NCI-H2171 treated with DMSO at 0.1 percent for 48 hours (cell line): ENCODE data around the gene AXIN1.
"Not testable (repeated sequence)": the region's sequence is repeated elsewhere in the genome, so short reads cannot be mapped to it uniquely, and the experiment has no call there.

Source experiments
- DNase-seq: peaks from one replicate; lab custom pipeline; 2025; lab: John Stamatoyannopoulos, UW

AXIN1 gene

DNA sequence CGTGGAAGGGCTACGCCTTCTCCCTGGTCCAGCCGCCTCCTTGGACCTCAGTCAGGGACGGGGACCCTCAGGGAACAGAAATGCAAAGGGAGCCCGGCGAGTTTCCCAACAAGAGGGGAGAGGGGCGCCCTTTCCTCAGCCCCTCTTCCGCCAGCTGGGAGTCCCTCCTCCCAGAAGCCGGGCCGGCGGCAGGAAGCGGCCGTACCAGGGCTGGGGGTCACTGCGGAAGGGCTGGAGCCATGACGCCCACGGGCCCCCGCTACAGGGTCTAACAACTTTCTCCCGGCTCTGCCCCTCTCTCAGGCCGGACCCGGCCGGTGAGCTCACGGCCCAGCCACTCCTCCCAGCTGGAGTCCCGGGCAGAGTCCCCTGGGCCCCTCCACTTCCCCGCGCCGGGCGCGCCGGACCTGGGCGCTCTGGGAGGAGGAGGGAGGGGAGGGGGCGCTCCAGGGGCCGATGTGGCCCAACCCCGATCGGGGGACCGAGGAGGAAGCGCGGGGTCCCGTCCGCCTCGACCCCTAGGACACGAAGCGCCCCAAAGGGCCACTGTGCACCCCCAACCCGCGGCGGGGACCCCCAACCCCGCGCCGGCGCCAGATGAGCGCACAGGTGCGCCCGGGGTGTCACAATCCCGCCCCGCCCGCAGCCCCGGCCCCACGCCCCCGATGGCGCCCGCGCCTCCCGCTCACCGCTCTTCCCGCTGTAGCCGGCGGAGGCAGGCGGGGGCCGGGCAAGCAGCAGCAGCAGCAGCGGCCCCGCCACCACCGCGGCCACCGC, 28.7 kb upstream of the AXIN1 start:
- DNase-seq: no peak

DNA sequence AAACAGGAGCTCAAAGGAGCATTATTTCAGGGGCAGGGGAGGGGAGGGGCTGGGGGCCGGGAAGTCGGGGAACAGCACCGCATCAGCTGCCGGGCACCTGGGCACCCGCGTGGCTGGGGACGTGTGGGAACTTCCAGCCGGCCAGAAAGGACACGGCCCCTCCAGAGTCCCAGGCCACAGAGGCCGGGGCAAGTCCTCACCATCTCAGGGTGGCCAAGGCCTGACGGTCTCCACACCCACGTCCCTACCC, 28.2 kb upstream of the AXIN1 start:
- no peak for DNase-seq

DNA sequence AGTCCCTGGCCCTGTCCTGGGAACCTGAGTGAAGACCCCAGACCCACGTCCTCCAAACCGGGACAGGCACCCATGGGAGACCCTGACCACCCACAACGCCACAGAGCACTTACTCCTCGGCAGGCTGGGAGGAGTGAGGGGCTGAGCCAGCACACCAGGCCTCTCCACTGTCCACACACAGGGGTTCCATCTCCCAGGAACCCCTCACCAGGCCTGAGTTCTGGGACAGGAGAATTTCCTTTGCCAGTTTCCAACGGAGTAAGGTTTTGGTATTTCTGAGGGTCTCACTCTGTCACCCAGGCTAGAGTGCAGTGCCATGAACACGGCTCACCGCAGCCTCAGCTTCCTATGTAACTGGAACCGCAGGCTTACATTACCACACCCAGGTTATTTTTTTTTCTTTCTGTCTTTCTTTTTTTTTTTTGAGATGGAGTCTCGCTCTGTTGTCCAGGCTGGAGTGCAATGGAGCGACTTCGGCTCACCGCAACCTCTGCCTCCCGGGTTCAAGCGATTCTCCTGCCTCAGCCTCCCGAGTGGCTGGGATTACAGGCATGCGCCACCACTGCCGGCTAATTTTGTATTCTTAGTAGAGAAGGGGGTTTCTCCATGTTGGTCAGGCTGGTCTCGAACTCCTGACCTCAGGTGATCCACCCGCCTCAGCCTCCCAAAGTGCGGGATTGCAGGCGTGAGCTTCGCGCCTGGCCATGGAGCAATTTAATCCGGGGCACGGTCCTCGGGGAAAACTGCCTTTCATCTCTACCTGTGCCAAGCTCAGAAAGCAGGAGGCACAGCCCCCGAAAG, 27.6 kb upstream of the AXIN1 start:
- no peak for DNase-seq

DNA sequence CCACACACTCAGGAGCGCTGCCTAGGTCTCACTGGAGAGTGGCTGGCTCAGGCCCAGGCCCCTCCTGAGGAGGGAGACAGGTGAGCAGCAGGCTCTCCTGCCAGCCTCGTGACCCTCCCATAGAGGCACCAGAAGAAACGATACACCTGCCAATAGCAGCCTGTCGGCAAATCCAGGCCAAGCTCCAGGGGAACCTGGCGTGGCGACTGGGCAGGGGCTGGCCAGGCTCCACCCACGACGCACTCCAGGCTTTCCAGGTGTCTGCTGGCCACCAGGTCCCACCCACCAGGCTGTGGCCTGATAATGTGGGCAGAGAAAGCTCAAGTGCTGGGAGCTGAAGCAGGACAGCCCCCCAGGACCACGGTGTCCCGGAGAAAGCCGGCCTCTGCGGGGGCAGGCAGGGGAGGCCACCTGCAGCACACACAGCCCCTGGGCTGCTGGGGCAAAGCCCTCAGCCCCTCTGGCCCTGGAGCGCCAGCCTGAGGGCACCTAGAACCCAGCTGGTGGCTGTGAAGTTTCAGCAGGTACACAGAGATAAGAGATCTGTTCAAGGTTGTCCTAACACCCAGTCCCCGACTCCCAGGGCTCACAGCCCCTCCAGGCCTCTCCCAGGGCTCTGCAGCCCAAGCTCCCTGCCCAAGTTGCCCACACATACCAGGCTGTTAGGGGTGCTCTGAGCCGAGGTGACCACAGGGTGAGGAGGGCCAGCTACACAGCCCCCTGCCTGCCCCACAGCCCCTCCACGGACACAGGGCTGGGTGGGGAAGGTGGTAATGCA, 26.8 kb upstream of the AXIN1 start:
- DNase-seq: peak; percentile 81

DNA sequence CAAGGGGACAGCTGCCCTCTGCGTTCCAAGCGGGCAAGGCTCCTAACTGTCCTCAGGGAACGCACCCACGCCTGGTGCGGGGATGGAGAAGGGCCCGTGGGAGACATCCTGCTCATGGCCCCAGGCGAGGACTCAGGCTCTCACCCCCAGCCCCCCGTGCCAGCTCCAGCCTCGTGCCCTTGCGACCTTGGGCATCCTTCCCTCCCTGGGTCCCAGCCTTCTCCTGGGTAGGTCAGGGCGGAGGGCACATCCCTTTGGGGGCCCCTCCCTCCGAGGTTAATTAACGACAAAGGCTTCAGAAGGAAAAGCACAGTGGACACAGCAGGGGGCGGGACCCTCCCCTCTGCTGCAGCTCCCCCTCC, 26.3 kb upstream of the AXIN1 start:
- no peak for DNase-seq

DNA sequence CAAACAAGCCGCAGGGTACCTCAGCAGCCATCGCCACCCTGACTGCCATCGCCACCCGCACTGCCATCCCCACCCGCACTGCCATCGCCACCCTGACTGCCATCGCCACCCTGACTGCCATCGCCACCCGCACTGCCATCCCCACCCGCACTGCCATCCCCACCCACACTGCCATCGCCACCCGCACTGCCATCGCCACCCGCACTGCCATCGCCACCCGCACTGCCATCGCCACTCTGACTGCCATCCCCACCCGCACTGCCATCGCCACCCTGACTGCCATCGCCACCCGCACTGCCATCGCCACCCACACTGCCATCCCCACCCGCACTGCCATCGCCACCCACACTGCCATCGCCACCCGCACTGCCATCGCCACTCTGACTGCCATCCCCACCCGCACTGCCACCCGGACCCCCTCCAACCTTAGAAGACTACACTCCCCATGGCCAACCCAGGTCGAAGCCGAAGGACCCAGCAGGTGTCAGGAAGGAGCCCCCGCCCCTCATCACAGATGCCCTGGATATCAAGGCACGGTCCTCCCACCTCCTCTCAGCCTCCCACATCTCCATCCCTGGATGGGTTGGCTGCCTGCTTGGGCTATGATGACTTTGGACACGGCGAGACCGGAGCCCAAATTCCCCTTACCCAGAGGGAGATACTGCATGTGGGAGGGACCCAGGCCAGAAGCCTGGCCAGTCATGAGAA, 25.7 kb upstream of the AXIN1 start:
- DNase-seq: not testable (repeated sequence)

DNA sequence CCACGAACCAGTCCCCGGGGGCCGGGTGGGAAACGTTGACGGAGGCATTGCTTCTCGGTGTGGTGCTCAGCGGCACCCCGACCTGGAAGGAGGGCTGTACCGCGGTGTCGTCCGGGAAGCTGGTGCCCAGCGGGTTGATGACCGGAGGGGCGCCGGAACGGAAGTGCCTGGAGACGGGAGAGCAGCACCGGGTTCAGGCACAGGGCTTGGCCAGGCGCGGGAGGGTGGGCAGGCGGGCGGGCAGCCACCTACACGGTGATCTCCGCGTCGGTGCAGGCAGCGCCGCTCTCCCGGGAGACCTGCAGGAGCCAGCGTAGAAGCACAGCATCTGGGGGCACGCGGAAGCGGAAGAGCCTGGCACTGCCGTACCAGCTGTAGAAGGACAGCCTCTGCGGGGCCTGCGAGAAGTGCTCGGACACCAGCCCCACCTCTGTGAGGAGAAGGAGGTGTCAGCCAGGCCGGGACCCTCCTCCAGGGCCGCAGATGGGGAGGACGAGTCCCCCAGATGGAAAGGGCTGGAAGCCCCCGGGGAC, 25.0 kb upstream of the AXIN1 start:
- no peak for DNase-seq

DNA sequence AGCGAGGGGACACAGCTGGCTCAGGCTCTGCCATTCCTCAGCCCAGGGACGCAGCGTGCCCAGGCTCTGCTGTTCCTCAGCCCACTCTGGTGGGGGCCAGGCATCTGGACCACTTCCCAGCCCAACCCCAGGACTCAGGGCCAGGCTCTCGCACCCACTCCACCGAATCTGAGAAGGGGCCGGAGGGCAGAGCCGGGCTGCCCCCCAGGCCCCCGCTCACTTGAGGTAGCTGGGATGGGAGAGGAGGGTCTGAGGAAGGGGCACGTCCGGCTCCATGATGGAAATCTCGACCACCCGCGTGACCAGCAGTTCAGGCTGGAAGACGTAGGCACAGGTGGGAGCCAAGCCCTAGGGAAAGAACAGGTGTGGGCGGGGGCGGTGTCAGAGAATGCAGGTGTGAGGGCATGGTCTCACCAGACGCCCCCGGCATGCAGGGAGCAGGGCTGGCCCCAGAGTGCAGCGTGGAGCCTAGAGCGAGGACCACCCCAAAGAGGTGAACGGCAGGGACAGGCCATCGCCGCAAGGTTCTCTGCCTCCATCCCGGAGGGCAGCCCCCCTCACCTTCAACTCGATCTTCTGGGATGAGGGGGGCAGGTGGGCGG, 24.4 kb upstream of the AXIN1 start:
- DNase-seq: no peak

DNA sequence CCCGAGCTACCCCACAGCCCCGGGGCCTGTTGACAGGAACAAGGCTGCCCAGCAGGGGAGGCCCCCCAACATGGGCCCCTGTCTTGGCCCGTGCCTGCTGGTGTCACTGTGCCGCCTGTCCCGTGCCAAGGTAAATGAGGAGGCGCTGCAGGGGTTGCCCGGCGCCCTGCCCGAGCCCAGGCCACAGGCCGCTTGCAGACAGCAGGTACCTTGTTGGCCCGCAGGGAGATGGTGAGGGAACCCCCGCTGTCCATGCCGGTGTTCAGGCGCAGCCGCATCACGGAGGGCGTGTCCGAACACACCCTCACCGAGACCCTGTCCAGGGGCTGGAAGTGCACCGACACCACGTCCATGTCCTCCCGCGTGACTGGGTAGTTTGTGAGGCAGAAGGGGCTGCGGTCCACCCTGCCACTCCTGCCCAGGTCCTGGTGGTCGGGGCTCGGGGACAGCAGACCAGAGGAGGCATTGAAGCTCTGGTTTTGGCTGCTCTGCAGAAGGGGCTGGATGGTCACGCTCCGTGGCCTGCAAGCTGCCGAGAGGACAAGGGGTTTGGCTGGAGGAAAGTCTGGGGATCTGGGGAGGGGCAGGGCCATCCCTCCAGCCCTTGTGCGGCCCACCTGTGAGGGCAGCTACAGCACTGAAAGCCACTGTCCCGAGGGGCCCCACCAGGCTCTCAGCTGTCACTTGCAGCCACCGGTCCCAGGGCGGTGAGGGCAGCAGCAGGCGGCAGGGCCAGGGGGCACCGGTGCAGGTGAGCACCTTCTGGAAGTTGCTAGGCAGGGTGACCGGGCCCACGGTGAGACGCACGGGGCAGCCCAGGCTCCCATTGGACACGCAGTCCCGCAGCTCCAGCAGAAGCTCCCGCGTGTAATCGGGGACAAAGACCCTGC, 23.6 kb upstream of the AXIN1 start:
- DNase-seq: no peak

DNA sequence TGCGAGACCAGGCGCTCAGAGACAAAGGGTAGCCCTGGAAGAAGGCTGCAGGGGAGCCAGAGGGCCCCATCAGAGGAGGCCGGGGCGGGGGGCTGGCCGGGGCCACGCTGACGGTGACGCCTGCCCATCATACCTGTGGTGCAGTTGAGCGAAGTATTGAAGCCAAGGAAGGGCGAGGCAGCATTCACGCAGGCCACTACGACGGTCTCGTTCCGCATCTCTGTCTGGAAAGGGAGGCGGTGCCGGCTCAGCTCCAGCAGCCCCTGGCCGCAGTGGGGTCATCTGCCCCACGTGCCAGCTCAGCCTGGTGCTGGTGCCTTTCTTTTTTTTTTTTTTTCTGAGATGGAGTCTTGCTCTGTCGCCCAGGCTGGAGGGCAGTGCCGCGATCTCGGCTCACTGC, 22.7 kb upstream of the AXIN1 start:
- no peak for DNase-seq

DNA sequence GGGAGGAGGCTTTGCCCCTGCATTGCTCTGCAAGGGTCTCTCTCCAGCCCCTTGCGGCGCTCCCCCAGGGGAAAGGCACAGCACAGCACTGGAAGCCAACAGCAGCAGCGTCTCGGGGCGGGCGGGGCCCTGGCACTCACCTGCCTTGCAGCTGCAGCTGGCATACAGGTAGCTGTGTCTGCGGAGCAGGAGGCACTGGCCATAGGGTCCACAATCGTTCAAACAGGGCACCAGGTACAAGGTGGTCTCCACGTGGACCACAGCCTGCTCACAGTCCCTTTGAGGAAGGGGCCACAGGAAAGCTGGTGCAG, 22.0 kb upstream of the AXIN1 start:
- no peak for DNase-seq

DNA sequence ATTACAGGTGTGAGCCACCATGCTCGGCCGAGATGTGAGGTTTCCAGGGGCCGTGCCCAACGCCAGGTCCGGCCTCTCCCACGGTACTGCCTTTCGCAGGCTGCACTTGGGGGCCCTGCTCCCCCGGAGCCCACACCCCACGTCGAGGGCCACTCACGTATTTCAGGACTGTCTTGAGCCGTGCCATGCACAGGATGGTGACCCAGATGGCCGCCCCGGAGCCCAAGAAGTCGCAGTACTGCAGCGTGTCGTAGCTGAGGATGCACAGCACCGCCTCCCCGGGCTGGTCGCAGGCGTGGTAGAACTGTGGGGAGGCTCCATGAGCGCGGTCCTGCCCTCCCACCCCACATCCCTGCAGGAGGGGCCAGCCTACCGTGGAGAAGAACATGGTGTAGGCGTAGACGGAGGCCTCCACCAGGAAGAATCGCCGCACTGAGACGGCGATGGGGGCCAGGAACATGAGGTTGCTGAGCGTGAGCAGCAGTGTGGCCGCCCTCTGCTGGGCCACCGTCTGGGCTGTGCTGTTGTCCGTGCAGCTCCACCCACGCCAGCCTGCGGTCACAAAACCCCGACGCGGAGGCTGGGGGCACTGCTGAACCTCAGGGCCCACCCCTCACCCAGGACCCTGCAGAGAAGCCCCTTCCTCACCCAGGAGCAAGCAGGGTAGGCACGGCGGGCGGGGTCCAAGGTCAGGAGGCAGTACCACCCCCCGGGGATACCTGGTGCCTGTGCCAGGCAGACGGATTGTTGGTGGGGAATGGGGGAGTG, 21.5 kb upstream of the AXIN1 start:
- no peak for DNase-seq

DNA sequence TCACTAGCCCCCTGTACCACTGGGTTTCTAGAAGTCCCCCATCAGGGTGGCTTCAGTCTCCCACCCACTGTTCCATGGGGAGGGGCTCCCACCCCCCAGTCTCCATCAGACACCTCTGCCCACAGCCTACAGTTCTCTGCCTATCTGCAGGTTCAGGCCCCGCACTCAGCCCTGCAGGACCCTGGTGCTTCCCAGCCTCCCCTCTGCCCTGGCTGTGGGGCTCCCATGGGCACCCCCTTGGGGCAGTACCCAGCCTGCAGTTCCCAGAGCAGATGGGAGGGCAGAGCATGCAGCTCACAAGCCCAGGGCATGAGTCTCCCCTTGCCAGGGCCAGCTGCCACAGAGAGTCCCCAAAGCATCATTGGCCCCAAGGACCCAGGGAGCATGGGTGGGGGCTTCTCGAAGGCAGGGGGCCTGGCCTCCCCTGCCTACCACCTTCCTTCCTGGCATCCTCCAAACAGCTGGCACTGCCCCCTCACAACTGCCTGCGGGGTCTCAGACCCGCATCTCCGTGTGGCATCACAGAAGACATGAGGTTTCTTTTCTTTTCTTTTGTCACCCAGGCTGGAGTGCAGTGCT, 20.6 kb upstream of the AXIN1 start:
- no peak for DNase-seq

DNA sequence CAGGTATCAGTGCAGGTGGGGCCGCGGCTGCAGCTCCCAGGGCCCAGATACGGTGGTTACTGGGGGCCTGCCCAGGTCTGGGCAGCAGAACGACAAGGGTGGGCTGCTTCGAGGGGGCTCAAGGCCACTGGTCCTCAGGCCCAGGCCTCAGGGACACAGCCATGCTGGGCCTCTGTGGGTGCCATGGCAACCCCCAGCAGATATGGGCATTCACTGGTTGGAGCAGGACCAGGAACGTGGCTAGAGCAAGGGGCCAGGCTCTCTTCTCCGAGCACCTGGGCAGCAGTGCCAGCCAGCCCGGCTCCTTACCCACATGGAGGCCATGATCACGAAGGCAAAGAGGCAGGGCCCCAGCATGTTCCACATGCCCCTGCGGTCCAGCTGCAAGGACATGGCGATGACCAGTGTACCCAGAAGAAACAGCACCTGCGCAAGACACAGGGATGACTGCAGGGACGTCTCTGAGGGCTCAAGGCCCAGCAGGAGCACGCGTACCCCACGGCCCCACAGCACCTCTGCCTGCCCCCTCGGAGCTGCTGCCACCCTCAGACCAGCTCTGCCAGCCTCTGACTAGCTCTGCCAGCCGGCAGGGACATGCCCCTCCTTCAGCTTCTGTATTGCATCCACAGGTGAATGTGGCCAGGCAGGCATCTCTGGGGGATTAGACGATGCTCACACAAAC, 19.9 kb upstream of the AXIN1 start:
- no peak for DNase-seq

DNA sequence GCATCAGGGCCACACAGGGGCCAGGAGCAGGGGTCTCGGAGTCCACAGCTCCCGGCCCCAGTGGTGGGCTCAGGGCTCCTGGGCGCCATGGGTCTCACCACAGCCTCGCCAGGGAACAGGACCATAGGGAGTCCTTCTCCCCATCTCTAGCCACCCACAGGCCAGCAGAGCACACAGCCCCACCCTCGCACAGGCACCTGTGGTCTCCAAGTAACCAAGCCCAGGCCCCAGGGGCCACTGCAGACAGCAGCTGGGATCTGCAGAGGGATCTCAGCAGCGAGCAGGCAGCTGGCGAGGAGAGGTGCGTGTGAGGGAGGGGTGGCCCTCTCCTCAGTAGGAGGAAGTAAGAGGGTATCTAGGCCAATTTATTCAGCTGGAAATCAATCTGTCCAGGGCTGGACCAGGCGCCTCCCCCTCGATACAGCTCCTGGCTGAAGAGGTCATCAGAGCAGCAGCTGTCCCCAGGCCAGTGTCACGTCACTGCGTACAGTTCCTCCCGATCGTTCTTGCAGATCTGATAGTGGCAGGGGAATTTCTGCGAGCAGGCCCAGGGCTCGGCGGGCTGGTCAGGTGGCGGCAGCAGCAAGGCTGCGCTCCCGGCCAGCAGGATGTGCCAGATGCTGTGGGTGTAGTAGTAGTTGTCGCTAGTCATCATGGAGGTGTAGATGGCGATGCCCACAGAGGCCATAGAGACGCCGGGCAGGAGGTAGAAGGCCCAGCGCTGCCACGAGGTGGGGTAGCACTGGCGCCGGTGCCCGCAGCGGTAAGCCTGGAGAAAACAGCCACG, 19.2 kb upstream of the AXIN1 start:
- DNase-seq: peak; percentile 82

DNA sequence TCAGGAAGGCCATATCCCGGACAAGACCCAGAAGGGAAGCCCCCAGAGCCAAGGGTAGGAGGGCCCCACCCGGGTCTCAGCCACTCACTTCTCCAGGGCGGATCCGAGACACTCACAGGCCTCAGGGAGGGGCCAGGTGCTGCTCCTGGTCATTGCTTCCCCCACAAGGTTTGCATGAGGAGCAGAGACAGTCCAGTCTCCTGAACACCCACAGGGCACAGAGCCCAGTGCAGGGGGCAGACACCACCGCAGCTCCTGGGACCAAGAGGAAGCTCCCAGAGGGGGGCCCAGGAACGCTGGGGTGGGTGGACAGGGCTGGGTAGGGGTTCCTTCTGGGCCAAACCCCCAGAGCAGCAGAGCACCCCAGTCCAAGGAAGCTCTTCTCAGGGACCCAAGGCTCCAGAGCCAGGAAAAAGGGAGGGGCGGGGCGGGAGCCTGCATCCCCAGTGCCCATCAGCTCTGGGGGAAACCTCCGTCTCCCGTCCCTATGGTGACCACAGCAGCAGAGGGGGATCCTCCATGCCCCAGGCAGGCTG, 18.5 kb upstream of the AXIN1 start:
- no peak for DNase-seq

DNA sequence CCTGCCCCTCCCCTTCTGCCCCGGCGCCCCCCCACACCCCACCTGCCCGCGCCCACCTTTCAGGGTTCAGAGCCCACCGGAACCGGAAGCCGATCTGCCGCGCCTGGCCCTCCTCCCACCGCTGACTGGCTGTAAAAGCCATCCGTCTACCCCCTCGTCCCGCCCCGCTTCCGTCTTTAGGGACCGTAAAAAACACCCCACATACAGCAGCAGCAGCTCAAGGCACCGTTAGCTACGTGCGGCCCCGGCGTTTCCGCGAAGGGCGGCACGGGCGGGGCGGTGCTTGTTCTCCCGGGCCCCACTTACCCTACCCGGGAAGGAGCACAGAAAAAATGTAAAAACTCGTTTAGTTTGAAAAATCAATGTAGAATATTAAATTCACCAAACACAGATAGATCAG, 17.9 kb upstream of the AXIN1 start, which contains the start of gene MRPL28:
Gene MRPL28, minus strand, starts transcription at position 96 of the 400 bp plus-strand sequence. CDS start 320 bp downstream, outside the sequence.
- DNase-seq: peak; percentile 95

DNA sequence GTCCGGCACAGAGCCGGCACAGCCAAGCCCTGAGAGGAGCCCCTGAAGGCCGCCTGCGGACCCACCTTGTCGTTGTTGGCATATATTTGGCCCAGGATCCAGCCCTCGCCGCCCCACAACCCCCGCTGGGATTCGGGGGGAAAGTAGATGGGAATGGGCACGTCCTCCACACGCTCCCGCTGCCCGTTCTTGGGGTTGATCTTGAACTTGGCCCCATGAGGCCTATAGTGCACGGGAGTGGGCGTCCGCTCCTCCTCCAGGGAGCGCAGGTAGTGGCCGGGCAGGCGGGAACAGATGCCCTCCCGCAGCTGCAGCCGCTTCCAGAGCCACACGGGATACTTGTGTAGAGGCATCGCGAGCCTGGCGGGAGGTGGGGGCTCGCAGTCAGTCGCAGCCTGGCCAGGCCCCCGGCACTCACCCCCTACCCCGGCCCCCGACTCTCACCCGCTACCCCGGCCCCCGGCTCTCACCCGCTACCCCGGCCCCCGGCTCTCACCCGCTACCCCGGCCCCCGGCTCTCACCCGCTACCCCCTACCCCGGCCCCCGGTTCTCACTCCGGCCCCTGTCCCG, 17.4 kb upstream of the AXIN1 start:
- DNase-seq: peak; percentile 28
